Mesendoderm (in vitro differentiated cells): ENCODE measurements around the gene LDHAL6B.

Experiments used
- DNase-seq: peaks from one replicate; pipeline ENCODE4 v3.0.0; 2013
- H2AK5ac ChIP-seq: 2 replicates; pipeline ENCODE4 v1.6.1; 2013; ENCODE audit warnings: low read length, inconsistent platforms
- H2BK120ac ChIP-seq: 2 replicates; pipeline ENCODE4 v1.6.1; 2013; ENCODE audit warnings: low read depth, mild to moderate bottlenecking, low read length, moderate library complexity, mixed read lengths
- H2BK15ac ChIP-seq: replicated peaks from 2 replicates; pipeline ENCODE4 v1.6.1; 2013; ENCODE audit warnings: low read depth, mild to moderate bottlenecking, moderate library complexity
- H2BK5ac ChIP-seq: 2 replicates; pipeline ENCODE4 v1.6.1; 2013; ENCODE audit warnings: low read length, inconsistent platforms
- H3K18ac ChIP-seq: 2 replicates; pipeline ENCODE4 v1.6.1; 2013; ENCODE audit warnings: mild to moderate bottlenecking, low read length, mixed read lengths
- H3K23ac ChIP-seq: one replicate; pipeline ENCODE4 v1.6.1; 2013; ENCODE audit warnings: low read length
- H3K27ac ChIP-seq: 2 replicates; pipeline ENCODE4 v1.5.1; 2013; ENCODE audit warnings: low read depth, mild to moderate bottlenecking, inconsistent platforms, low read length, moderate library complexity
- H3K27me3 ChIP-seq: 2 replicates; pipeline ENCODE4 v1.6.1; 2013; ENCODE audit warnings: low read length, control low read depth, mild to moderate bottlenecking, inconsistent platforms; ENCODE audit not compliant: insufficient read depth, poor library complexity
- H3K36me3 ChIP-seq: 2 replicates; pipeline ENCODE4 v1.6.1; 2013; ENCODE audit warnings: low read length, inconsistent platforms; ENCODE audit not compliant: control insufficient read depth, insufficient read depth
- H3K4ac ChIP-seq: one replicate; pipeline ENCODE4 v1.6.1; 2013; ENCODE audit warnings: low read depth, mild to moderate bottlenecking, low read length, moderate library complexity
- H3K4me1 ChIP-seq: 2 replicates; pipeline ENCODE4 v1.6.1; 2013; ENCODE audit warnings: low read depth, low read length, inconsistent platforms; ENCODE audit not compliant: control insufficient read depth
- H3K4me2 ChIP-seq: 2 replicates; pipeline ENCODE4 v1.6.1; 2013; ENCODE audit warnings: low read length
- H3K4me3 ChIP-seq: 2 replicates; pipeline ENCODE4 v1.5.1; 2013; ENCODE audit warnings: mild to moderate bottlenecking, low read length
- H3K56ac ChIP-seq: one replicate; pipeline ENCODE4 v1.6.1; 2013; ENCODE audit warnings: low read length
- H3K79me1 ChIP-seq: 2 replicates; pipeline ENCODE4 v1.6.1; 2013; ENCODE audit warnings: low read length, inconsistent platforms
- H3K79me2 ChIP-seq: 2 replicates; pipeline ENCODE4 v1.6.1; 2013; ENCODE audit warnings: mild to moderate bottlenecking, low read length; ENCODE audit not compliant: control insufficient read depth, insufficient read depth
- H3K9ac ChIP-seq: 2 replicates; pipeline ENCODE4 v1.6.1; 2013; ENCODE audit warnings: low read length, inconsistent platforms
- H4K5ac ChIP-seq: one replicate; pipeline ENCODE4 v1.6.1; 2013; ENCODE audit warnings: low read length
- H4K8ac ChIP-seq: one replicate; pipeline ENCODE4 v1.6.1; 2013; ENCODE audit warnings: low read depth, mild to moderate bottlenecking, control low read depth, low read length, moderate library complexity
- WGBS: extraction: QIAGEN DNeasy Blood & Tissue Kit; methylation state at CpG from one replicate; pipeline ENCODE4 v1.1.7; 2013; ENCODE audit warnings: low lambda C conversion rate, missing lambda C conversion rate; ENCODE audit not compliant: insufficient coverage; ENCODE audit errors: extremely low coverage; 5-methylcytosine and 5-hydroxymethylcytosine counted together

The LDHAL6B gene

GRCh38 chr15:59221511-59222505 is 15.2 kb downstream of the LDHAL6B start:
- DNase-seq, result no peak
- H3K79me1 ChIP-seq, result no peaks in the 10 kb centered on the region
- no peak overlapping the region for H3K23ac ChIP-seq
- no peak overlapping the region for H2AK5ac ChIP-seq
- no peak overlapping the region for H3K4me3 ChIP-seq
- H3K9ac ChIP-seq, result no peak overlapping the region
- H3K4me2 ChIP-seq, result no peak overlapping the region
- H4K8ac ChIP-seq, result no peak overlapping the region
- no peaks in the 10 kb centered on the region for H3K4me1 ChIP-seq
- H3K27ac ChIP-seq, result no peak overlapping the region
- no peaks in the 10 kb centered on the region for H3K27me3 ChIP-seq
- no peak overlapping the region for H2BK5ac ChIP-seq
- H2BK15ac ChIP-seq, result no peak overlapping the region
- H3K4ac ChIP-seq, result no peak overlapping the region
- no peak overlapping the region for H2BK120ac ChIP-seq
- no CpG with 5 or more reads among the region's 5 CpGs for whole genome bisulfite sequencing
- no peak overlapping the region for H3K18ac ChIP-seq
- no peak overlapping the region for H4K5ac ChIP-seq
- H3K36me3 ChIP-seq, result no peaks in the 10 kb centered on the region
- no peaks in the 10 kb centered on the region for H3K79me2 ChIP-seq
- no peak overlapping the region for H3K56ac ChIP-seq

GRCh38 chr15:59222906-59223550 is 16.4 kb downstream of the LDHAL6B start:
- no peak overlapping the region for H2BK5ac ChIP-seq
- H3K79me1 ChIP-seq, result no peaks in the 10 kb centered on the region
- H3K27me3 ChIP-seq, result no peaks in the 10 kb centered on the region
- no peak overlapping the region for H3K4me3 ChIP-seq
- no CpG with 5 or more reads among the region's 11 CpGs for WGBS
- H2AK5ac ChIP-seq, result no peak overlapping the region
- H3K4ac ChIP-seq, result no peak overlapping the region
- H3K4me2 ChIP-seq, result no peak overlapping the region
- no peak overlapping the region for H3K9ac ChIP-seq
- H3K23ac ChIP-seq, result no peak overlapping the region
- H4K8ac ChIP-seq, result no peak overlapping the region
- H3K56ac ChIP-seq, result no peak overlapping the region
- H2BK15ac ChIP-seq, result no peak overlapping the region
- no peak overlapping the region for H3K27ac ChIP-seq
- H2BK120ac ChIP-seq, result no peak overlapping the region
- H3K18ac ChIP-seq, result no peak overlapping the region
- DNase-seq, result no peak
- no peaks in the 10 kb centered on the region for H3K4me1 ChIP-seq
- no peak overlapping the region for H4K5ac ChIP-seq
- H3K79me2 ChIP-seq, result no peaks in the 10 kb centered on the region
- H3K36me3 ChIP-seq, result no peaks in the 10 kb centered on the region

- no peak overlapping the region for H4K5ac ChIP-seq
- H2BK5ac ChIP-seq, result no peak overlapping the region
- H3K4me1 ChIP-seq, result no peaks in the 10 kb centered on the region
- no peak overlapping the region for H2BK120ac ChIP-seq
- H3K9ac ChIP-seq, result no peak overlapping the region
- H3K27me3 ChIP-seq, result no peaks in the 10 kb centered on the region
- no peaks in the 10 kb centered on the region for H3K79me2 ChIP-seq
- H3K23ac ChIP-seq, result no peak overlapping the region
- H2AK5ac ChIP-seq, result no peak overlapping the region
- no peak for DNase-seq
- H3K4me2 ChIP-seq, result no peak overlapping the region
- H3K18ac ChIP-seq, result no peak overlapping the region
- H3K36me3 ChIP-seq, result no peaks in the 10 kb centered on the region
- WGBS, result no CpG with 5 or more reads among the region's 3 CpGs
- H3K4me3 ChIP-seq, result no peak overlapping the region
- H4K8ac ChIP-seq, result no peak overlapping the region
- no peak overlapping the region for H3K4ac ChIP-seq
- H3K27ac ChIP-seq, result no peak overlapping the region
- H2BK15ac ChIP-seq, result no peak overlapping the region
- no peak overlapping the region for H3K56ac ChIP-seq
- no peaks in the 10 kb centered on the region for H3K79me1 ChIP-seq
Observed at GRCh38 chr15:59223736-59224135, 17.1 kb downstream of the LDHAL6B start.

GRCh38 chr15:59224474-59224873 is 17.8 kb downstream of the LDHAL6B start:
- no peak overlapping the region for H3K4me3 ChIP-seq
- no peaks in the 10 kb centered on the region for H3K36me3 ChIP-seq
- H4K8ac ChIP-seq, result no peak overlapping the region
- no peak overlapping the region for H3K18ac ChIP-seq
- WGBS, result no CpG with 5 or more reads among the region's 7 CpGs
- DNase-seq, result no peak
- H3K4ac ChIP-seq, result no peak overlapping the region
- H3K4me1 ChIP-seq, result no peaks in the 10 kb centered on the region
- no peaks in the 10 kb centered on the region for H3K79me1 ChIP-seq
- H3K27ac ChIP-seq, result no peak overlapping the region
- H3K79me2 ChIP-seq, result no peaks in the 10 kb centered on the region
- H4K5ac ChIP-seq, result no peak overlapping the region
- no peak overlapping the region for H3K56ac ChIP-seq
- no peak overlapping the region for H3K4me2 ChIP-seq
- no peak overlapping the region for H2AK5ac ChIP-seq
- H3K9ac ChIP-seq, result no peak overlapping the region
- no peak overlapping the region for H2BK15ac ChIP-seq
- no peak overlapping the region for H2BK120ac ChIP-seq
- no peak overlapping the region for H3K23ac ChIP-seq
- no peaks in the 10 kb centered on the region for H3K27me3 ChIP-seq
- no peak overlapping the region for H2BK5ac ChIP-seq

- no peak overlapping the region for H3K18ac ChIP-seq
- H3K4ac ChIP-seq, result no peak overlapping the region
- no peak overlapping the region for H3K9ac ChIP-seq
- H2BK15ac ChIP-seq, result no peak overlapping the region
- no CpG with 5 or more reads among the region's 4 CpGs for WGBS
- H3K4me1 ChIP-seq, result no peaks in the 10 kb centered on the region
- no peaks in the 10 kb centered on the region for H3K79me2 ChIP-seq
- H2BK120ac ChIP-seq, result no peak overlapping the region
- H2BK5ac ChIP-seq, result no peak overlapping the region
- no peak for DNase-seq
- no peak overlapping the region for H3K4me3 ChIP-seq
- no peak overlapping the region for H3K27ac ChIP-seq
- H3K4me2 ChIP-seq, result no peak overlapping the region
- H4K5ac ChIP-seq, result no peak overlapping the region
- H4K8ac ChIP-seq, result no peak overlapping the region
- H3K79me1 ChIP-seq, result no peaks in the 10 kb centered on the region
- no peak overlapping the region for H3K23ac ChIP-seq
- H2AK5ac ChIP-seq, result no peak overlapping the region
- H3K27me3 ChIP-seq, result no peaks in the 10 kb centered on the region
- no peak overlapping the region for H3K56ac ChIP-seq
- no peaks in the 10 kb centered on the region for H3K36me3 ChIP-seq
Observed at GRCh38 chr15:59227021-59227420, 20.4 kb downstream of the LDHAL6B start.
